IMR-90 (cell line): ENCODE measurements around the gene MICALL2. TPM values are rescaled to one million over a fixed set of nuclear protein-coding genes. Genes with fewer than 3 reads are reported as not detected.

Experiments
- ATAC-seq: fragments of 200-7000 bp; cut with Tn5 transposase; 2 replicates; pipeline ENCODE4 v1.9.1; 2020; ENCODE audit warnings: low read depth, mild to moderate bottlenecking, moderate library complexity
- BruUV-seq: library from RNA; stranded (reverse); fragments of 400-500 nt; replicated peaks from 2 replicates; lab custom pipeline; 2021; lab: Mats Ljungman, UMichigan
- CTCF ChIA-PET: fragments of 300-600 bp; formaldehyde crosslinking; extraction: SDS; loops from one replicate; lab custom pipeline; 2021; ENCODE audit warnings: antibody characterized with exemption; lab: Yijun Ruan, JAX
- POLR2A ChIA-PET: fragments of 300-600 bp; sonication (Branson Sonifier 250); formaldehyde crosslinking; loops from one replicate; lab custom pipeline; 2022; ENCODE audit warnings: antibody characterized with exemption; ENCODE audit not compliant: unreplicated experiment; lab: Charles Lee
- DNase-seq: peaks from one replicate; pipeline ENCODE4 v3.0.0; 2013
- H2AFZ ChIP-seq: replicated peaks from 2 replicates; pipeline ENCODE3; 2013; ENCODE audit warnings: low read length, mild to moderate bottlenecking; ENCODE audit not compliant: poor library complexity
- H2AK5ac ChIP-seq: 2 replicates; pipeline ENCODE4 v1.6.1; 2013; ENCODE audit warnings: low read depth, low read length, inconsistent platforms
- H2AK9ac ChIP-seq: replicated peaks from 2 replicates; pipeline ENCODE3; 2013; ENCODE audit warnings: mild to moderate bottlenecking, low read depth, low read length, moderate library complexity; ENCODE audit not compliant: poor library complexity
- H2BK120ac ChIP-seq: 2 replicates; pipeline ENCODE4 v1.6.1; 2013; ENCODE audit warnings: low read depth, low read length, inconsistent platforms
- H2BK15ac ChIP-seq: 3 replicates; pipeline ENCODE4 v1.6.1; 2013; ENCODE audit warnings: low read depth, low read length, inconsistent platforms
- H2BK20ac ChIP-seq: 2 replicates; pipeline ENCODE4 v1.6.1; 2013; ENCODE audit warnings: low read depth, mild to moderate bottlenecking, inconsistent platforms, low read length, moderate library complexity
- H2BK5ac ChIP-seq: 2 replicates; pipeline ENCODE4 v1.6.1; 2013; ENCODE audit warnings: mild to moderate bottlenecking, low read depth, low read length, inconsistent platforms; ENCODE audit not compliant: poor library complexity, severe bottlenecking
- H3K14ac ChIP-seq: replicated peaks from 2 replicates; pipeline ENCODE4 v1.6.1; 2013; ENCODE audit warnings: low read depth, low read length, inconsistent platforms
- H3K18ac ChIP-seq: 2 replicates; pipeline ENCODE4 v1.6.1; 2013; ENCODE audit warnings: low read depth, low read length, control low read depth
- H3K23ac ChIP-seq: 2 replicates; pipeline ENCODE4 v1.6.1; 2013; ENCODE audit warnings: low read depth, low read length, inconsistent platforms
- H3K27ac ChIP-seq: 2 replicates; pipeline ENCODE4 v1.5.1; 2013; ENCODE audit warnings: mild to moderate bottlenecking, control low read depth, low read length; ENCODE audit not compliant: insufficient read depth
- H3K27me3 ChIP-seq: 2 replicates; pipeline ENCODE4 v1.6.1; 2013; ENCODE audit warnings: low read length; ENCODE audit not compliant: control insufficient read depth, insufficient read depth
- H3K36me3 ChIP-seq: 2 replicates; pipeline ENCODE4 v1.6.1; 2013; ENCODE audit warnings: low read length, mixed read lengths; ENCODE audit not compliant: control insufficient read depth, insufficient read depth
- H3K4ac ChIP-seq: 2 replicates; pipeline ENCODE4 v1.6.1; 2013; ENCODE audit warnings: low read depth, low read length, inconsistent platforms
- H3K4me1 ChIP-seq: 2 replicates; pipeline ENCODE4 v1.6.1; 2013; ENCODE audit warnings: low read length, mixed read lengths; ENCODE audit not compliant: control insufficient read depth, insufficient read depth
- H3K4me2 ChIP-seq: 2 replicates; pipeline ENCODE4 v1.6.1; 2013; ENCODE audit warnings: low read depth, mild to moderate bottlenecking, control low read depth, low read length, moderate library complexity
- H3K4me3 ChIP-seq: 2 replicates; pipeline ENCODE4 v1.5.1; 2013; ENCODE audit warnings: low read depth, mild to moderate bottlenecking, control low read depth, low read length, moderate library complexity; ENCODE audit not compliant: insufficient read depth
- H3K56ac ChIP-seq: 2 replicates; pipeline ENCODE4 v1.6.1; 2013; ENCODE audit warnings: low read length, inconsistent platforms; ENCODE audit not compliant: insufficient read depth; ENCODE audit errors: extremely low read depth
- H3K79me1 ChIP-seq, 2 experiments: 2 replicates each; pipeline ENCODE4 v1.6.1; 2013; ENCODE audit warnings: low read length in 2 of 2, inconsistent platforms in 1 of 2, low read depth in 1 of 2
- H3K9ac ChIP-seq: 2 replicates; pipeline ENCODE4 v1.6.1; 2013; ENCODE audit warnings: low read depth, low read length, control low read depth
- H3K9me1 ChIP-seq: 2 replicates; pipeline ENCODE4 v1.6.1; 2013; ENCODE audit warnings: low read length, inconsistent platforms; ENCODE audit not compliant: insufficient read depth
- H3K9me3 ChIP-seq: 2 replicates; pipeline ENCODE4 v1.6.1; 2013; ENCODE audit warnings: low read length; ENCODE audit not compliant: control insufficient read depth, insufficient read depth
- H4K20me1 ChIP-seq: 2 replicates; pipeline ENCODE4 v1.6.1; 2013; ENCODE audit warnings: low read length, inconsistent platforms; ENCODE audit not compliant: insufficient read depth
- H4K5ac ChIP-seq: 2 replicates; pipeline ENCODE4 v1.6.1; 2013; ENCODE audit warnings: mild to moderate bottlenecking, low read depth, low read length, control low read depth
- H4K8ac ChIP-seq, 2 experiments: 2 replicates each; pipeline ENCODE4 v1.6.1; 2013; ENCODE audit warnings: low read depth in 2 of 2, low read length in 2 of 2, control low read depth in 1 of 2, inconsistent platforms in 1 of 2
- H4K91ac ChIP-seq: 2 replicates; pipeline ENCODE4 v1.6.1; 2013; ENCODE audit warnings: low read depth, low read length, inconsistent platforms; ENCODE audit not compliant: insufficient read depth
- BHLHE40 ChIP-seq: fragments of 150-350 bp; IDR thresholded peaks from 2 replicates; pipeline ENCODE4 v1.6.1; 2016; ENCODE audit warnings: mild to moderate bottlenecking, low read depth, low read length
- CEBPB ChIP-seq: IDR thresholded peaks from 2 replicates; pipeline ENCODE4 v1.6.1; 2012; ENCODE audit warnings: low read depth, low read length, improper control_type of control experiment
- CHD1 ChIP-seq: IDR thresholded peaks from 2 replicates; pipeline ENCODE4 v1.6.1; 2012; ENCODE audit warnings: low read depth, low read length, improper control_type of control experiment
- FOS ChIP-seq: fragments of 150-350 bp; IDR thresholded peaks from 2 replicates; pipeline ENCODE4 v1.6.1; 2016; ENCODE audit warnings: low read depth, low read length
- MAFK ChIP-seq: IDR thresholded peaks from 2 replicates; pipeline ENCODE4 v1.6.1; 2012; ENCODE audit warnings: low read depth, low read length, improper control_type of control experiment
- MAZ ChIP-seq: IDR thresholded peaks from 2 replicates; pipeline ENCODE4 v1.6.1; 2012; ENCODE audit warnings: low read depth, mild to moderate bottlenecking, low read length, improper control_type of control experiment, moderate library complexity, borderline replicate concordance
- MXI1 ChIP-seq: IDR thresholded peaks from 2 replicates; pipeline ENCODE4 v1.6.1; 2012; ENCODE audit warnings: low read depth, mild to moderate bottlenecking, low read length, moderate library complexity, borderline replicate concordance
- NFE2L2 ChIP-seq: fragments of 150-350 bp; IDR thresholded peaks from 2 replicates; pipeline ENCODE4 v1.6.1; 2016; ENCODE audit warnings: low read depth, mild to moderate bottlenecking, low read length
- POLR2A ChIP-seq: IDR thresholded peaks from 2 replicates; pipeline ENCODE4 v1.6.1; 2012; ENCODE audit warnings: mild to moderate bottlenecking, low read depth, low read length
- RAD21 ChIP-seq: IDR thresholded peaks from 2 replicates; pipeline ENCODE4 v1.6.1; 2012; ENCODE audit warnings: low read length, improper control_type of control experiment
- RCOR1 ChIP-seq: IDR thresholded peaks from 2 replicates; pipeline ENCODE4 v1.6.1; 2012; ENCODE audit warnings: mild to moderate bottlenecking, low read length, improper control_type of control experiment; ENCODE audit not compliant: insufficient replicate concordance
- RFX5 ChIP-seq: IDR thresholded peaks from 2 replicates; pipeline ENCODE4 v1.8.0; 2012; ENCODE audit warnings: low read depth, mild to moderate bottlenecking, low read length, moderate library complexity
- SMC3 ChIP-seq: fragments of 150-350 bp; IDR thresholded peaks from 2 replicates; pipeline ENCODE4 v1.6.1; 2016; ENCODE audit warnings: low read depth, mild to moderate bottlenecking, antibody characterized with exemption, low read length, moderate library complexity
- WGBS, 2 experiments: methylation state at CpG; one replicate each; pipeline versions ENCODE4 v1.1.5 to v1.1.7; 2013; ENCODE audit warnings: missing lambda C conversion rate in 2 of 2; ENCODE audit not compliant: insufficient read length in 1 of 2; ENCODE audit errors: extremely low coverage in 2 of 2; 5-methylcytosine and 5-hydroxymethylcytosine counted together
- dilution Hi-C: fragments of 300-500 bp; cut with HindIII; formaldehyde crosslinking; loops from one replicate; pipeline ENCODE4 v1.14.3; 2018; ENCODE audit warnings: low sequenced_read_pairs; ENCODE audit not compliant: unreplicated experiment
- in situ Hi-C: fragments of 300-500 bp; cut with MboI; formaldehyde crosslinking; loops from 3 replicates; pipeline ENCODE4 v1.14.3; 2019; ENCODE audit warnings: low sequenced_read_pairs, inconsistent platforms, mixed read lengths
- intact Hi-C: fragments of 100-400 bp; cut with micrococcal nuclease; formaldehyde crosslinking; loops from 2 replicates; pipeline ENCODE4 v1.10.0; 2022
- polyA plus RNA-seq, 3 experiments: library from polyadenylated mRNA; depleted of rRNA; stranded (reverse); fragments of >200 nt; gene quantifications; 2 replicates each; pipeline ENCODE4 v1.2.3, GENCODE V29; 2012; ENCODE audit warnings: low replicate concordance in 1 of 3
- total RNA-seq: library from RNA; depleted of rRNA; stranded (reverse); fragments of >200 nt; gene quantifications from 2 replicates; pipeline ENCODE4 v1.2.3, GENCODE V29; 2012
- TF ChIP-seq, protein P1 (sequence below): fragments of 150-350 bp; IDR thresholded peaks from 2 replicates; pipeline ENCODE4 v1.6.1; 2017; ENCODE audit warnings: mild to moderate bottlenecking, antibody characterized with exemption, low read length, low read depth
- TF ChIP-seq, protein P2 (sequence below): fragments of 150-350 bp; IDR thresholded peaks from 2 replicates; pipeline ENCODE4 v1.6.1; 2016; ENCODE audit warnings: low read depth, mild to moderate bottlenecking, low read length, moderate library complexity, borderline replicate concordance
- TF ChIP-seq, protein P3 (sequence below): conservative IDR thresholded peaks from 2 replicates; pipeline ENCODE4 v1.5.1; 2012; ENCODE audit warnings: mild to moderate bottlenecking, low read depth, low read length, improper control_type of control experiment

MICALL2 gene
- total and polyA plus RNA-seq, 2 of the 4 experiments (the other 2 are of a cell fraction), result 6.6 to 34.1 TPM

DNA sequence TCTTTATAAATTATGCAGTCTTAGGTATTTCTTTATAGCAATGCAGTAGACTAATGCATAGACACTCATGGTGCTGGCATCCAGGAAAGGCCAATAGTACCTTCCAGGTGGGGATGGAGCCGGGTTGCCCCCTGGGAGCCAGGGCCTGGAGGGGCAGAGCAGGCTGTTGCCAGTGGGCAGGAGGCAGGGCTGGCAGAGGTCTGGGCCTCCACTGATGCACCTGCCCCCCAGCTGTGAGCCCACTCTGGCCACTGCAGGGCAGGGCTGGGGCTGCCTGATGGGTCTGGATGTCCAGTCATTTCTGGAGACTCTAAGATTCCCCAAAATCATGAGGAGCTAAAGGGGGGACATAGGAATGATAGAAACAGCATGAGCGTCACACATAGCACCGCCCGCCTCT, 66.7 kb downstream of the MICALL2 start:
- Histone ChIP-seq H4K8ac (no peak overlapping the region), H3K27me3 (peaks cover 57% of the 10 kb centered on the region), H3K18ac (no peak overlapping the region), H3K14ac (no peak overlapping the region), H2BK15ac (no peak overlapping the region), H3K9ac (no peak overlapping the region), H3K36me3 (no peaks in the 10 kb centered on the region), H2AK9ac (no peak overlapping the region), H3K9me3 (peaks cover 20% of the 10 kb centered on the region), H2BK5ac (no peak overlapping the region), H2BK120ac (no peak overlapping the region), H2BK20ac (no peak overlapping the region), H4K5ac (no peak overlapping the region), H3K4me1 (no peaks in the 10 kb centered on the region), H2AFZ (no peak overlapping the region), H2AK5ac (no peak overlapping the region), H3K56ac (no peak overlapping the region), H3K9me1 (no peaks in the 10 kb centered on the region), H3K4ac (no peak overlapping the region), H3K23ac (no peak overlapping the region), H3K4me3 (no peak overlapping the region), H3K27ac (no peak overlapping the region), H3K4me2 (no peak overlapping the region), H4K91ac (no peak overlapping the region), H3K79me1 (no peaks in the 10 kb centered on the region), H4K20me1 (no peaks in the 10 kb centered on the region)
- dilution Hi-C loops, result no loop called here
- WGBS, 2 experiments, result 0% methylated on average over 1 of the region's 4 CpGs; no CpG with 5 or more reads in 1 of the 2 experiments
- intact Hi-C loops, result no loop called here
- DNase-seq (no peak), ATAC-seq (no peak)
- ChIA-PET POLR2A (no interaction called here), CTCF (no interaction called here)
- in situ Hi-C loops, result no loop called here
- no TSS peak for BruUV-seq
- TF ChIP-seq, protein P1, sequence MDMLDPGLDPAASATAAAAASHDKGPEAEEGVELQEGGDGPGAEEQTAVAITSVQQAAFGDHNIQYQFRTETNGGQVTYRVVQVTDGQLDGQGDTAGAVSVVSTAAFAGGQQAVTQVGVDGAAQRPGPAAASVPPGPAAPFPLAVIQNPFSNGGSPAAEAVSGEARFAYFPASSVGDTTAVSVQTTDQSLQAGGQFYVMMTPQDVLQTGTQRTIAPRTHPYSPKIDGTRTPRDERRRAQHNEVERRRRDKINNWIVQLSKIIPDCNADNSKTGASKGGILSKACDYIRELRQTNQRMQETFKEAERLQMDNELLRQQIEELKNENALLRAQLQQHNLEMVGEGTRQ, result no peak
- TF ChIP-seq BHLHE40 (no peak), MAZ (no peak), MXI1 (no peak), SMC3 (no peak), RFX5 (no peak), POLR2A (no peak), RAD21 (no peak), MAFK (no peak), CHD1 (no peak), RCOR1 (no peak), CEBPB (no peak), NFE2L2 (no peak), FOS (no peak)
- TF ChIP-seq, protein P2, sequence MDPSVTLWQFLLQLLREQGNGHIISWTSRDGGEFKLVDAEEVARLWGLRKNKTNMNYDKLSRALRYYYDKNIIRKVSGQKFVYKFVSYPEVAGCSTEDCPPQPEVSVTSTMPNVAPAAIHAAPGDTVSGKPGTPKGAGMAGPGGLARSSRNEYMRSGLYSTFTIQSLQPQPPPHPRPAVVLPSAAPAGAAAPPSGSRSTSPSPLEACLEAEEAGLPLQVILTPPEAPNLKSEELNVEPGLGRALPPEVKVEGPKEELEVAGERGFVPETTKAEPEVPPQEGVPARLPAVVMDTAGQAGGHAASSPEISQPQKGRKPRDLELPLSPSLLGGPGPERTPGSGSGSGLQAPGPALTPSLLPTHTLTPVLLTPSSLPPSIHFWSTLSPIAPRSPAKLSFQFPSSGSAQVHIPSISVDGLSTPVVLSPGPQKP, result no peak
- TF ChIP-seq, protein P3, sequence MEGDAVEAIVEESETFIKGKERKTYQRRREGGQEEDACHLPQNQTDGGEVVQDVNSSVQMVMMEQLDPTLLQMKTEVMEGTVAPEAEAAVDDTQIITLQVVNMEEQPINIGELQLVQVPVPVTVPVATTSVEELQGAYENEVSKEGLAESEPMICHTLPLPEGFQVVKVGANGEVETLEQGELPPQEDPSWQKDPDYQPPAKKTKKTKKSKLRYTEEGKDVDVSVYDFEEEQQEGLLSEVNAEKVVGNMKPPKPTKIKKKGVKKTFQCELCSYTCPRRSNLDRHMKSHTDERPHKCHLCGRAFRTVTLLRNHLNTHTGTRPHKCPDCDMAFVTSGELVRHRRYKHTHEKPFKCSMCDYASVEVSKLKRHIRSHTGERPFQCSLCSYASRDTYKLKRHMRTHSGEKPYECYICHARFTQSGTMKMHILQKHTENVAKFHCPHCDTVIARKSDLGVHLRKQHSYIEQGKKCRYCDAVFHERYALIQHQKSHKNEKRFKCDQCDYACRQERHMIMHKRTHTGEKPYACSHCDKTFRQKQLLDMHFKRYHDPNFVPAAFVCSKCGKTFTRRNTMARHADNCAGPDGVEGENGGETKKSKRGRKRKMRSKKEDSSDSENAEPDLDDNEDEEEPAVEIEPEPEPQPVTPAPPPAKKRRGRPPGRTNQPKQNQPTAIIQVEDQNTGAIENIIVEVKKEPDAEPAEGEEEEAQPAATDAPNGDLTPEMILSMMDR, result no peak
